HepG2 (cell line): Measurements from ENCODE around the gene ALB. TPM values are rescaled to one million over a fixed set of nuclear protein-coding genes. Genes with fewer than 3 reads are reported as not detected.

Experiments used
- CREM ChIP-seq, 2 experiments: sonication (generic) in 1 of 2; formaldehyde crosslinking in 1 of 2; IDR thresholded peaks; 2 replicates each; pipeline versions ENCODE4 v1.4.0 to v1.6.1; 2016 to 2020; ENCODE audit warnings: antibody characterized with exemption in 1 of 2, mild to moderate bottlenecking in 1 of 2, missing genetic modification reagents in 1 of 2
- FOXJ3 ChIP-seq: sonication (generic); formaldehyde crosslinking; IDR thresholded peaks from 2 replicates; pipeline ENCODE4 v1.4.0; 2020; ENCODE audit warnings: missing genetic modification reagents, mild to moderate bottlenecking, borderline replicate concordance
- ISL2 ChIP-seq: sonication (generic); formaldehyde crosslinking; IDR thresholded peaks from 2 replicates; pipeline ENCODE4 v1.5.0; 2020; ENCODE audit warnings: missing genetic modification reagents
- MED1 ChIP-seq: sonication (generic); formaldehyde crosslinking; IDR thresholded peaks from 2 replicates; pipeline ENCODE4 v1.4.0; 2020; ENCODE audit warnings: missing genetic modification reagents
- POLR2A ChIP-seq, 2 experiments: IDR thresholded peaks; 2 replicates each; pipeline ENCODE4 v1.6.1; 2011; ENCODE audit warnings: low read depth in 2 of 2, low read length in 2 of 2, mild to moderate bottlenecking in 1 of 2, moderate library complexity in 1 of 2; ENCODE audit not compliant: insufficient read depth in 1 of 2
- STAG1 ChIP-seq: sonication (generic); formaldehyde crosslinking; IDR thresholded peaks from 2 replicates; pipeline ENCODE4 v1.4.0; 2020; ENCODE audit warnings: missing genetic modification reagents
- XBP1 ChIP-seq: sonication (generic); formaldehyde crosslinking; IDR thresholded peaks from 2 replicates; pipeline ENCODE4 v1.5.0; 2020; ENCODE audit warnings: missing genetic modification reagents
- YEATS4 ChIP-seq: sonication (generic); formaldehyde crosslinking; IDR thresholded peaks from 2 replicates; pipeline ENCODE4 v1.4.0; 2020; ENCODE audit warnings: missing genetic modification reagents, borderline replicate concordance
- ZNF205 ChIP-seq: IDR thresholded peaks from 2 replicates; pipeline ENCODE4 v1.6.1; 2018; ENCODE audit warnings: missing biosample characterization, missing genetic modification reagents
- ZNF232 ChIP-seq: sonication (generic); formaldehyde crosslinking; IDR thresholded peaks from 2 replicates; pipeline ENCODE4 v1.4.0; 2020; ENCODE audit warnings: missing genetic modification reagents, borderline replicate concordance
- ZNF280B ChIP-seq: sonication (generic); formaldehyde crosslinking; IDR thresholded peaks from 2 replicates; pipeline ENCODE4 v1.5.0; 2020; ENCODE audit warnings: missing genetic modification reagents, mild to moderate bottlenecking, borderline replicate concordance
- ZNF543 ChIP-seq: sonication (generic); formaldehyde crosslinking; IDR thresholded peaks from 2 replicates; pipeline ENCODE4 v1.4.0; 2020; ENCODE audit warnings: mild to moderate bottlenecking, missing genetic modification reagents
- ZNF878 ChIP-seq: sonication (generic); formaldehyde crosslinking; IDR thresholded peaks from 2 replicates; pipeline ENCODE4 v1.8.1; 2023; ENCODE audit warnings: mild to moderate bottlenecking, missing genetic modification reagents, moderate library complexity
- polyA plus RNA-seq, 8 experiments: library from polyadenylated mRNA; depleted of rRNA in 3 of 8; stranded (reverse) in 7 of 8; unstranded in 1 of 8; fragments of >200 nt; fragmentation: Illumina TruSeq in 4 of 8; extraction: Trizol in 4 of 8; gene quantifications; 2 replicates each; pipeline versions ENCODE4 v1.2.1 to v1.2.3, GENCODE V29; 2011 to 2016; ENCODE audit warnings: low read depth in 4 of 8, missing spikeins in 1 of 8, mixed read lengths in 1 of 8; ENCODE audit not compliant: insufficient read depth in 1 of 8
- total RNA-seq, 5 experiments: library from RNA; depleted of rRNA; stranded (reverse); fragments of >200 nt; fragmentation: Illumina TruSeq; extraction: Trizol; gene quantifications; 2 replicates each; pipeline ENCODE4 v1.2.3, GENCODE V29; 2016; ENCODE audit warnings: low read depth in 1 of 5

The ALB gene
- total and polyA plus RNA-seq, 2 of the 13 experiments (the other 11 are each of a cell fraction or from before 2014, with no cell fraction given): 22,259 to 22,625 TPM

DNA sequence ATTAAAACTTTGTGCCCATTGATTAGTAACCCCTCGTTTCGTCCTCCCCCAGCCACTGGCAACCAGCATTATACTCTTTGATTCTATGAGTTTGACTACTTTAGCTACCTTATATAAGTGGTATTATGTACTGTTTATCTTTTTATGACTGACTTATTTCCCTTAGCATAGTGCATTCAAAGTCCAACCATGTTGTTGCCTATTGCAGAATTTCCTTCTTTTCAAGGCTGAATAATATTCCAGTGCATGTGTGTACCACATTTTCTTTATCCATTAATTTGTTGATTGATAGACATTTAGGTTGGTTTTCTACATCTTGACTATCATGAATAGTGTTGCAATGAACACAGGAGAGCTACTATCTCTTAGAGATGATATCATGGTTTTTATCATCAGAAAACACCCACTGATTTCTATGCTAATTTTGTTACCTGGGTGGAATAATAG is 3.2 kb downstream of the ALB start (continued):
- TF ChIP-seq FOXJ3 (CRISPR knock-in tag) (peak; percentile 69; the same call in 1 of the 2 replicates), ZNF280B (no peak), ZNF232 (CRISPR knock-in tag) (peak; percentile 30; the same call in 1 of the 2 replicates), XBP1 (CRISPR knock-in tag) (0 out of 2 replicates have a peak, but pooled peaks have one; percentile 32), CREM (IDR thresholded peaks at IDR 0.05) (peak; percentile 14; the same call in 1 of the 2 replicates), CREM (CRISPR knock-in tag; IDR thresholded peaks at IDR 0.05) (no peak), ISL2 (peak; percentile 42; the same call in 1 of the 2 replicates), STAG1 (CRISPR knock-in tag) (0 out of 2 replicates have a peak, but pooled peaks have one; percentile 14), ZNF205 (CRISPR knock-in tag) (peak; percentile 52; the same call in 1 of the 2 replicates), MED1 (CRISPR knock-in tag) (peak; percentile 69), ZNF543 (CRISPR knock-in tag) (no peak), YEATS4 (CRISPR knock-in tag) (0 out of 2 replicates have a peak, but pooled peaks have one; percentile 26), ZNF878 (CRISPR knock-in tag) (0 out of 2 replicates have a peak, but pooled peaks have one; percentile 23), POLR2A (IDR thresholded peaks at IDR 0.05; ENCODE audit: insufficient read depth in 1 of 2, low read depth in 2 of 2, low read length in 2 of 2) (peak in 1 of 2 experiments; percentile 67; a peak in 2 of 4 replicates)
- TF ChIP-seq, all 625 proteins: peak for 81
